Mucosa of stomach (tissue), 1 donor: Measurements from ENCODE around the gene DPF3.

Experiments used
- H3K27me3 ChIP-seq: one replicate; pipeline ENCODE4 v1.7.0; 2013; ENCODE audit warnings: mild to moderate bottlenecking, low read length; ENCODE audit not compliant: control insufficient read depth, insufficient read depth
- H3K36me3 ChIP-seq: one replicate; pipeline ENCODE4 v1.7.0; 2013; ENCODE audit warnings: low read length; ENCODE audit not compliant: control insufficient read depth, insufficient read depth
- H3K4me1 ChIP-seq: one replicate; pipeline ENCODE4 v1.7.0; 2013; ENCODE audit warnings: mild to moderate bottlenecking, low read length; ENCODE audit not compliant: control insufficient read depth, insufficient read depth
- H3K4me3 ChIP-seq: one replicate; pipeline ENCODE4 v1.7.0; 2013; ENCODE audit warnings: low read length
- H3K9ac ChIP-seq: one replicate; pipeline ENCODE4 v1.7.0; 2013; ENCODE audit warnings: mild to moderate bottlenecking, low read length, moderate library complexity
- H3K9me3 ChIP-seq: one replicate; pipeline ENCODE4 v1.7.0; 2013; ENCODE audit warnings: mild to moderate bottlenecking, low read length, moderate library complexity; ENCODE audit not compliant: control insufficient read depth
- donor health status: Pancreatic carcinoma.

The DPF3 gene

GRCh38 chr14:72722201-72722785, 171.6 kb downstream of the DPF3 start:
- Histone ChIP-seq H3K9me3 (no peaks in the 10 kb centered on the region), H3K4me3 (no peak overlapping the region), H3K36me3 (no peaks in the 10 kb centered on the region), H3K4me1 (no peaks in the 10 kb centered on the region), H3K9ac (no peak overlapping the region), H3K27me3 (no peaks in the 10 kb centered on the region)

GRCh38 chr14:72721083-72721482, 172.8 kb downstream of the DPF3 start:
- H3K36me3 ChIP-seq, result no peaks in the 10 kb centered on the region
- H3K9ac ChIP-seq, result no peak overlapping the region
- no peaks in the 10 kb centered on the region for H3K4me1 ChIP-seq
- no peaks in the 10 kb centered on the region for H3K9me3 ChIP-seq
- no peak overlapping the region for H3K4me3 ChIP-seq
- no peaks in the 10 kb centered on the region for H3K27me3 ChIP-seq

GRCh38 chr14:72717220-72717619, 176.7 kb downstream of the DPF3 start:
- no peak overlapping the region for H3K4me3 ChIP-seq

GRCh38 chr14:72716476-72716875, 177.4 kb downstream of the DPF3 start:
- no peak overlapping the region for H3K9ac ChIP-seq
- no peaks in the 10 kb centered on the region for H3K27me3 ChIP-seq
- peaks cover 6% of the 10 kb centered on the region for H3K4me1 ChIP-seq
- H3K36me3 ChIP-seq, result no peaks in the 10 kb centered on the region
- no peaks in the 10 kb centered on the region for H3K9me3 ChIP-seq
- H3K4me3 ChIP-seq, result no peak overlapping the region

More at GRCh38 chr14:72717220-72717619, 176.7 kb downstream of the DPF3 start:
- H3K36me3 ChIP-seq, result no peaks in the 10 kb centered on the region
- peaks cover 6% of the 10 kb centered on the region for H3K4me1 ChIP-seq
- H3K9ac ChIP-seq, result no peak overlapping the region
- no peaks in the 10 kb centered on the region for H3K27me3 ChIP-seq
- no peaks in the 10 kb centered on the region for H3K9me3 ChIP-seq

GRCh38 chr14:72715850-72716228, 178.1 kb downstream of the DPF3 start:
- Histone ChIP-seq H3K4me3 (no peak overlapping the region), H3K27me3 (no peaks in the 10 kb centered on the region), H3K9me3 (no peaks in the 10 kb centered on the region), H3K4me1 (peaks cover 6% of the 10 kb centered on the region), H3K36me3 (no peaks in the 10 kb centered on the region), H3K9ac (no peak overlapping the region)

- Histone ChIP-seq H3K4me3 (no peak overlapping the region), H3K36me3 (no peaks in the 10 kb centered on the region), H3K9ac (no peak overlapping the region), H3K27me3 (no peaks in the 10 kb centered on the region), H3K4me1 (peaks cover 6% of the 10 kb centered on the region), H3K9me3 (no peaks in the 10 kb centered on the region)
Measured at GRCh38 chr14:72715215-72715849, 178.6 kb downstream of the DPF3 start.

GRCh38 chr14:72714871-72715214, 179.1 kb downstream of the DPF3 start:
- Histone ChIP-seq H3K9me3 (no peaks in the 10 kb centered on the region), H3K36me3 (no peaks in the 10 kb centered on the region), H3K27me3 (no peaks in the 10 kb centered on the region), H3K4me1 (peaks cover 6% of the 10 kb centered on the region), H3K4me3 (no peak overlapping the region), H3K9ac (no peak overlapping the region)

GRCh38 chr14:72714094-72714493, 179.8 kb downstream of the DPF3 start:
- H3K9ac ChIP-seq, result no peak overlapping the region
- H3K9me3 ChIP-seq, result no peaks in the 10 kb centered on the region
- no peak overlapping the region for H3K4me3 ChIP-seq
- H3K36me3 ChIP-seq, result no peaks in the 10 kb centered on the region
- no peaks in the 10 kb centered on the region for H3K27me3 ChIP-seq
- peaks cover 6% of the 10 kb centered on the region for H3K4me1 ChIP-seq

- Histone ChIP-seq H3K9me3 (no peaks in the 10 kb centered on the region), H3K9ac (no peak overlapping the region), H3K4me3 (no peak overlapping the region), H3K36me3 (no peaks in the 10 kb centered on the region), H3K27me3 (no peaks in the 10 kb centered on the region), H3K4me1 (peaks cover 6% of the 10 kb centered on the region)
Measured at GRCh38 chr14:72711936-72712335, 182.0 kb downstream of the DPF3 start.

- Histone ChIP-seq H3K36me3 (no peaks in the 10 kb centered on the region), H3K9me3 (no peaks in the 10 kb centered on the region), H3K4me1 (peaks cover 1% of the 10 kb centered on the region), H3K4me3 (no peak overlapping the region), H3K27me3 (no peaks in the 10 kb centered on the region), H3K9ac (no peak overlapping the region)
Measured at GRCh38 chr14:72709916-72710611, 183.8 kb downstream of the DPF3 start.

GRCh38 chr14:72708708-72709475, 185.0 kb downstream of the DPF3 start:
- Histone ChIP-seq H3K9me3 (no peaks in the 10 kb centered on the region), H3K4me1 (no peaks in the 10 kb centered on the region), H3K27me3 (no peaks in the 10 kb centered on the region), H3K4me3 (no peak overlapping the region), H3K36me3 (no peaks in the 10 kb centered on the region), H3K9ac (no peak overlapping the region)

GRCh38 chr14:72708222-72708621, 185.7 kb downstream of the DPF3 start:
- H3K4me3 ChIP-seq, result no peak overlapping the region
- no peaks in the 10 kb centered on the region for H3K36me3 ChIP-seq
- H3K9ac ChIP-seq, result no peak overlapping the region
- no peaks in the 10 kb centered on the region for H3K9me3 ChIP-seq
- no peaks in the 10 kb centered on the region for H3K27me3 ChIP-seq
- no peaks in the 10 kb centered on the region for H3K4me1 ChIP-seq
